AG10803 (cell line): Measurements from ENCODE around the gene NCAPH2.

Source experiments
- DNase-seq: peaks from one replicate; pipeline ENCODE4 v3.0.0; 2010; ENCODE audit warnings: low read depth
- H3K4me3 ChIP-seq: 2 replicates; pipeline ENCODE4 v1.5.1; 2011; ENCODE audit warnings: mild to moderate bottlenecking, low read length, control low read depth
- CTCF ChIP-seq: conservative IDR thresholded peaks from 2 replicates; pipeline ENCODE4 v1.5.1; 2011; ENCODE audit warnings: mild to moderate bottlenecking, low read length, control low read depth, inconsistent platforms

Gene NCAPH2

GRCh38 chr22:50469377-50470305 lies 38.4 kb upstream of the NCAPH2 start:
- H3K4me3 ChIP-seq, result no peak overlapping the region
- DNase-seq, result peak; percentile 27
- no peak for TF ChIP-seq CTCF

GRCh38 chr22:50470491-50470890 lies 37.5 kb upstream of the NCAPH2 start:
- no peak for TF ChIP-seq CTCF
- H3K4me3 ChIP-seq, result no peak overlapping the region
- no peak for DNase-seq

- no peak for TF ChIP-seq CTCF
- no peak overlapping the region for H3K4me3 ChIP-seq
- DNase-seq, result no peak
These were observed 36.7 kb upstream of the NCAPH2 start for GRCh38 chr22:50471197-50471847.

- DNase-seq, result no peak
- TF ChIP-seq CTCF, result no peak
- H3K4me3 ChIP-seq, result no peak overlapping the region
These were observed 36.1 kb upstream of the NCAPH2 start for GRCh38 chr22:50471962-50472361.

- H3K4me3 ChIP-seq, result peak overlapping the region; percentile 71
- no peak for DNase-seq
- peak; percentile 16 for TF ChIP-seq CTCF
These were observed 34.9 kb upstream of the NCAPH2 start for GRCh38 chr22:50473088-50473487.

- DNase-seq, result peak; percentile 46
These were observed 34.0 kb upstream of the NCAPH2 start for GRCh38 chr22:50473855-50474671.

More at GRCh38 chr22:50473855-50474671, 34.0 kb upstream of the NCAPH2 start:
- TF ChIP-seq CTCF, result no peak
- peak overlapping the region; percentile 71 for H3K4me3 ChIP-seq
